ENCODE data around the gene SLC25A47. TPM values are rescaled to one million over a fixed set of nuclear protein-coding genes. Genes with fewer than 3 reads are reported as not detected.

SLC25A47 gene
- polyA plus RNA-seq, 1 experiment: not detected

- CTCF ChIA-PET: interaction anchor here (1.6 to 2.1 kb wide), 2 partner anchors 15 to 30 kb away, joined by 5 to 6 read pairs; no protein-coding TSS in a partner anchor
- H3K27me3 ChIP-seq (ENCODE audit: control insufficient read depth, insufficient read depth, low read length): no peaks in the 10 kb centered on the region
- H3K4me3 ChIP-seq (ENCODE audit: low read depth, low read length): no peak overlapping the region
- POLR2A ChIA-PET: no interaction called here
- TF ChIP-seq, protein P1, sequence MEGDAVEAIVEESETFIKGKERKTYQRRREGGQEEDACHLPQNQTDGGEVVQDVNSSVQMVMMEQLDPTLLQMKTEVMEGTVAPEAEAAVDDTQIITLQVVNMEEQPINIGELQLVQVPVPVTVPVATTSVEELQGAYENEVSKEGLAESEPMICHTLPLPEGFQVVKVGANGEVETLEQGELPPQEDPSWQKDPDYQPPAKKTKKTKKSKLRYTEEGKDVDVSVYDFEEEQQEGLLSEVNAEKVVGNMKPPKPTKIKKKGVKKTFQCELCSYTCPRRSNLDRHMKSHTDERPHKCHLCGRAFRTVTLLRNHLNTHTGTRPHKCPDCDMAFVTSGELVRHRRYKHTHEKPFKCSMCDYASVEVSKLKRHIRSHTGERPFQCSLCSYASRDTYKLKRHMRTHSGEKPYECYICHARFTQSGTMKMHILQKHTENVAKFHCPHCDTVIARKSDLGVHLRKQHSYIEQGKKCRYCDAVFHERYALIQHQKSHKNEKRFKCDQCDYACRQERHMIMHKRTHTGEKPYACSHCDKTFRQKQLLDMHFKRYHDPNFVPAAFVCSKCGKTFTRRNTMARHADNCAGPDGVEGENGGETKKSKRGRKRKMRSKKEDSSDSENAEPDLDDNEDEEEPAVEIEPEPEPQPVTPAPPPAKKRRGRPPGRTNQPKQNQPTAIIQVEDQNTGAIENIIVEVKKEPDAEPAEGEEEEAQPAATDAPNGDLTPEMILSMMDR (IDR thresholded peaks at IDR 0.05; ENCODE audit: insufficient read depth, low read depth, low read length): no peak
- no peak for DNase-seq (ENCODE audit: low read depth)
- peaks cover 36% of the 10 kb centered on the region for H3K36me3 ChIP-seq (ENCODE audit: control insufficient read depth, insufficient read depth, low read length)
Measured at GRCh38 chr14:100333311-100333710, 10.2 kb downstream of the SLC25A47 start.

GRCh38 chr14:100333827-100334226 is 10.7 kb downstream of the SLC25A47 start:
- POLR2A ChIA-PET: no interaction called here
- CTCF ChIA-PET: interaction anchor here (1.4 to 2.1 kb wide), 3 partner anchors 11 to 31 kb away, joined by 4 to 6 read pairs (median 5); partner anchors contain the start of gene SLC25A47
- no peak for DNase-seq (ENCODE audit: low read depth)
- peaks cover 36% of the 10 kb centered on the region for H3K36me3 ChIP-seq (ENCODE audit: control insufficient read depth, insufficient read depth, low read length)
- TF ChIP-seq, protein P1 (IDR thresholded peaks at IDR 0.05; ENCODE audit: insufficient read depth, low read depth, low read length): no peak
- no peak overlapping the region for H3K4me3 ChIP-seq (ENCODE audit: low read depth, low read length)
- no peaks in the 10 kb centered on the region for H3K27me3 ChIP-seq (ENCODE audit: control insufficient read depth, insufficient read depth, low read length)

DNA sequence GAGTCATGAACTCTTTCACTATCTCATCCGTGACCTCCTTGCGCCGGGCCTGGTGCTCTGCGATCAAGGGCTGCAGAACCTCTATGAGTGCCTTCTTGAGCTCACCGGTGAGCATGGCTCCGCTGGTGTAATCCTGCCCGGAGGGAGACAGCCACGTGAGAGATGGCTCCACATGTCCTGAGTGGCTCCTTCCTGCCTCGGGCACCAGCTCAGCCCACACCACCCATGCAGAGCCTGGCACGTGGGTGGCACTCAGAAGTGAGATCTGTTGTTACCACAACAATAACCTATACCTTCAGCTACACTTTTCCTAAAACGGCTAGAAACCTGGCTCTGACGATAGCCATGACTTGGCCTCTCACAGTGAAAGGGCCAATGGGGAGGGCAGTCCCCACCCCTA is 11.8 kb downstream of the SLC25A47 start:
- peaks cover 40% of the 10 kb centered on the region for H3K36me3 ChIP-seq (ENCODE audit: control insufficient read depth, insufficient read depth, low read length)
- TF ChIP-seq, protein P1 (IDR thresholded peaks at IDR 0.05; ENCODE audit: insufficient read depth, low read depth, low read length): no peak
- no peak overlapping the region for H3K4me3 ChIP-seq (ENCODE audit: low read depth, low read length)
- POLR2A ChIA-PET: no interaction called here
- CTCF ChIA-PET: interaction anchor here (1.1 to 2.1 kb wide), 4 partner anchors 12 to 32 kb away, joined by 3 to 6 read pairs (median 4); partner anchors contain the start of gene SLC25A47
- no peak for DNase-seq (ENCODE audit: low read depth)
- no peaks in the 10 kb centered on the region for H3K27me3 ChIP-seq (ENCODE audit: control insufficient read depth, insufficient read depth, low read length)

DNA sequence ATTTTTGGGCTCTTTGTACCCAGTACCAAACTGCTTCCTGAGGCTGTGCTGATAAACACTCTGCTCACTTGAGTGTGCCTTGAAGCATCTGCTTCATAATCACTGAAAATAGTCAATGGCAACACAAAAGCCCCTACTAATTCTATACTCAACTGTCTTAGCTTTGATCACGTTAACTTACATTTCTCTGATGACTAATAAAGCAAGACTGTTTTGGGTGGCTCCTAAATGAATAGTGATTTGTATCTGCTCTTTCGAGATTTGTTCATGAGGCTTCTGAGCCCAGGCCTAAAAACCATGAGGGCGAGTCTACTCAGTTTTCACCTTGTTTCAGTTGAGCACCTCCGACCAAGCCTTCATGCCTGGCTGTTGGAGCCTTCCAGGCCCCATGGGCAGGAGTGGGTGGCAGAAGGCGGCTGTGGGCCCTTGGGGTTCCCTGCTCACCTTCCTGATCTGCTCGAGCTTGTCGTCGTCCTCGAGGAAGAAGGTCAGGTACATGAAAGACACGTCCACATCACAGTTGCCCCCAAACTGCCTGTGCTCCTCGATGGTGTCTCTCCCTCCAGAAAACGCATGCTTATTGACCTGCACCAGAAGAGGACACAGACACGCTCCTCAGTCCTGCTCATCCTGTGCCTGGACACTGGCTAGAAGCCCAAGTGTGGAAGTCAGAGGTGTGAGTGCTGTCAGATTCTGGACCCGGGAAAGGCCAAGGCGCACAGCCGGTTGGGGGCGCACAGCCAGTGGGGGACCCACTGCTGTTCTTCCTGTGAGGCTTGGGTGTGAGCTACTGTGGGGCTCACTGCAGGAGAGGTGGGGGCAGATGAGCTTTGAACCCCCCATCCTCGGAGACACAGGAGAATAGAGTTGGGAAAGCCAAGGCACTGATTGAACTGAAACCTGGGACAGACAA is 13.7 kb downstream of the SLC25A47 start:
- ChIA-PET POLR2A (no interaction called here), CTCF (no interaction called here)
- TF ChIP-seq, protein P1 (IDR thresholded peaks at IDR 0.05; ENCODE audit: insufficient read depth, low read depth, low read length): no peak

DNA sequence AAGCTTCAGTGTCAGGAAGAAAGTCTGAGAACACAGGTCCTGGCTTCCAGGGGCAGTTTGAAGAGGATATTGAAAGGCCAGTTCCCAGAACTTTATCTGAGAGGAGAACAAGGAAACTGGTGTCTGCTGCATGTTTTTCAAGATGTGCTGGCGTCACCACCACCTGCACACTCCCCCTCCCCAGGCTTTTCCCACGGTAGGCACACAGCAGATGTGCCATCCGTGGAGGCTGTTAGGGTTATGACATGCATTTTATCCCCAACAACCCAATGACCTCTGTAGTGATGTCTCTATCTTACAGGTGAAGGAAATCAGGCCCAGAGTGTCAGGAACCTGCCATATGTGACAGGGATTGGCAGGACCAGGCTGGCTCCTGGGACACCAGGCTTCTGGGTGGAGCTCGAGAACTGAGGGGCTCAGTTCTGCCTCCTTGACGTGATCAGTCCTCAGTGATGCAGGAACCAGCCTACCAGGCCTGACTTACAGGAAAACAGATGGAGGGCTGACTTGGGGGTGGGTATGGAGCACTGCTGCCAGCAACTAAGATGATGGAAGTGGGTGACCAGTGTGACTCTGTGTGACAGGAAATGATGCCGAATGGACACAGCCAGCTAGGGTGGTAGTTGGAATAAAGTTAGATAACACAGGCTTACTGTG is 16.8 kb downstream of the SLC25A47 start:
- Histone ChIP-seq H3K27me3 (ENCODE audit: control insufficient read depth, insufficient read depth, low read length) (no peaks in the 10 kb centered on the region), H3K36me3 (ENCODE audit: control insufficient read depth, insufficient read depth, low read length) (peaks cover 39% of the 10 kb centered on the region), H3K4me3 (ENCODE audit: low read depth, low read length) (no peak overlapping the region)
- TF ChIP-seq, protein P1 (IDR thresholded peaks at IDR 0.05; ENCODE audit: insufficient read depth, low read depth, low read length): no peak
- DNase-seq (ENCODE audit: low read depth): no peak
- ChIA-PET CTCF (interaction anchor here (1.5 kb wide), 1 partner anchor 38 kb away, joined by 3 read pairs; no protein-coding TSS in a partner anchor), POLR2A (no interaction called here)

More for the DNA sequence above, 13.7 kb downstream of the SLC25A47 start:
- Histone ChIP-seq H3K36me3 (ENCODE audit: control insufficient read depth, insufficient read depth, low read length) (peaks cover 50% of the 10 kb centered on the region), H3K4me3 (ENCODE audit: low read depth, low read length) (no peak overlapping the region), H3K27me3 (ENCODE audit: control insufficient read depth, insufficient read depth, low read length) (no peaks in the 10 kb centered on the region)
- no peak for DNase-seq (ENCODE audit: low read depth)

All from BJ (cell line).